CD4-positive, alpha-beta T cell treated with Interleukin-10 for 1 hour (primary cell): ENCODE measurements around the gene ACTG1.

Experiments used
- DNase-seq: peaks from one replicate; pipeline ENCODE4 v3.0.0-alpha.2; 2020

The ACTG1 gene

DNA sequence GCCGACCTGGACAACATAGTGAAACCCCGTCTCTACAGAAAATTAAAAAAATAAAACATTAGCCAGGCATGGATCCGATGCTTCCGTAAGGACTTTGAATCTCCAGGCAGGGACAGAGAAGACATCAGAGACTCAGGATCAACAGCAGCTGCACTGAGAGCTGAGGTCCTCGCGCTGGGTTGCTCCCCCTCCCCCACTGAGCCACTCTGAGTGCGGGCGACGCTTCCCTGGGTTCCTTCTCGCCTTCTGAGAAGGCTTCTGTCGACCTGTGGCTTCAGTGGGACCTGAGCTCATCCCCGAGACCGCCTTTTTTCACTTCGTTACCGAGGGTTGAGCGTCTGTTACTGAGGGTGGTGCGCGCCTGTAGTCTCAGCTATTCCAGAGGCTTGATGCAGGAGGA lies 20.4 kb downstream of the ACTG1 start:
- DNase-seq: no peak

DNA sequence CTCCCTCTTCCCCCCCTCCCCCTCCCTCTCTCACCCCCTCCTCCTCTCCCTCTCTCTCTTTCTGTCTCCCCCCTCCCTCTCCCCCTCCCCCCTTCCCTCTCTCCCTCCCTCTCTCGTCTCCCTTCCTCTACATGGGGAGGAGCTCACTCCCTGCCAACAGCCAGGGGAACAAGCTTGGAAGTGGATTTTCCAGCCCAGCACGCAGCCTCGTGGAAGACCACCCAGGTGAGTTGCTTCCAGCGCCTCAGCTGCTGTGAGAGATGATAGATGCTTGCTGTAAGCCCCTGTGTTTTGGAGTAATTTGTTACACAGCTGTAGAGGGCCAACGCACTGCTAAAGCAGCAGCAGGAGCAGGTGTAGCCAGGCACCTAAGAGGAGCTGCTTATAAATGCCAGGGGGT lies 20.8 kb downstream of the ACTG1 start:
- no peak for DNase-seq

DNA sequence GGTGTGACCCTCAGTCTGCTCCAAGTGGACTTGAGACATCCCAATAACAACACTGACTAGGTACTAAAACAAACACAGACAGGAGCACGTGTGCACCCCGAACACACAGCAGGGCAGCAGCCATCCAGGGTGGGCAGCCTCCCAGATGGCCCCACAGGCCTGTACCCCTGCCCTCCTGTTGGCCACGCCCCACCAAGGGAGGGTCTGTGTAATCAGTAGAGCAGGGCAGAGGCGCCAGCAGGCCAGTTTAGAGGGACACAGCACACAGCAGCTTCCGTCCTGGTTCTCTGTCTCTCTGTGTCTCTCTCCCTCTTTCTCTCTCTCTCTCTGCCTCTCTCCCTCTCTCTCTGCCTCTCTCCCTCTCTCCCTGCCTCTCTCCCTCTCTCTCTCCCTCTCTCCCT lies 21.4 kb downstream of the ACTG1 start:
- no peak for DNase-seq

DNA sequence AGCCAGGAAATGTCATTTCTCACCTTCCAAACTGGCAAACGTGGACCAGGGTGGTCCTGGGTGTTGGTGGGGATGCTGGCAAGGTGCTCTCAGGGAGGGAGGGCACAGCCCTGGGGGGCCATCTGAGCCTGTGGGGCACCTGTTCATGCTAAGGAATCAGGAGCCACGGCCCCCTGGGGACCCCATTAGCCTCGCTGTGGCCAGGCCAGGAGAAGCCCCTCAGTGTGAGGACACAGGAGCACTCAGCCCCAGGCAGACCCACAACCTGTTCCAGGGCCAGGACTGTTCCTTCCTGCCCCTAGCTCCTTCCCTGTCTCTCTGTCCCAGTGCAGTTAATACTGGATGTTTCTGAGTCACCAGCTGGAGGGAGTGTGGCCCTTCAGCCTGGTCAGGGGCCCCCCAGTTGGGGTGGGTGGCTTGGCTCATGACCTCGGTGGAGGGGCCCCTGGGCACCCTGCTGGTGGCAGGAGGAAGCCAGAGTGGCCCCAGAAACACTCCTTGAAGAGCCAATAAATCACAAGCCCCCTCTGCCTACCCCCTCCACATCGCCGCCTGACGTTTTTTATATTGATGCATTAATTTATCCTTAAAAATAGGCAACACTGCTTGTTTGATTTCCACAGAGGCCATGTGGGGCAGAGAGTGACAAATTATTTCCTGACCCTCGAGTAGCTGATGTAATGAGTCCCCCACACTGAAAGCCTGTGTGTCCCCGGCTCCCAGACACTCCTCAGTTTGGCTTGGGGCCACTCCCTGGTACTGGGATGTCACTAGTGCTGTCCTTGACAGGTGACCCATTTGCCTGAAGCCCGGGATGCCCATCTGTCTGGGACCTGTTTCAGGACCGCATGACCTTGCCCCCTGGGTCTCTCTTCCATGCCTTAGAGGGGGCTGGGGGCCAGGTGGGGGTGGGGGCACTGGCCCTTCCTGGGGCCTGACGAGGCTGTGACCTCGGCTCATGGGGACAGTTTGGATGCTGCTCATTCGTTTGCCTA lies 22.3 kb downstream of the ACTG1 start:
- DNase-seq: no peak

DNA sequence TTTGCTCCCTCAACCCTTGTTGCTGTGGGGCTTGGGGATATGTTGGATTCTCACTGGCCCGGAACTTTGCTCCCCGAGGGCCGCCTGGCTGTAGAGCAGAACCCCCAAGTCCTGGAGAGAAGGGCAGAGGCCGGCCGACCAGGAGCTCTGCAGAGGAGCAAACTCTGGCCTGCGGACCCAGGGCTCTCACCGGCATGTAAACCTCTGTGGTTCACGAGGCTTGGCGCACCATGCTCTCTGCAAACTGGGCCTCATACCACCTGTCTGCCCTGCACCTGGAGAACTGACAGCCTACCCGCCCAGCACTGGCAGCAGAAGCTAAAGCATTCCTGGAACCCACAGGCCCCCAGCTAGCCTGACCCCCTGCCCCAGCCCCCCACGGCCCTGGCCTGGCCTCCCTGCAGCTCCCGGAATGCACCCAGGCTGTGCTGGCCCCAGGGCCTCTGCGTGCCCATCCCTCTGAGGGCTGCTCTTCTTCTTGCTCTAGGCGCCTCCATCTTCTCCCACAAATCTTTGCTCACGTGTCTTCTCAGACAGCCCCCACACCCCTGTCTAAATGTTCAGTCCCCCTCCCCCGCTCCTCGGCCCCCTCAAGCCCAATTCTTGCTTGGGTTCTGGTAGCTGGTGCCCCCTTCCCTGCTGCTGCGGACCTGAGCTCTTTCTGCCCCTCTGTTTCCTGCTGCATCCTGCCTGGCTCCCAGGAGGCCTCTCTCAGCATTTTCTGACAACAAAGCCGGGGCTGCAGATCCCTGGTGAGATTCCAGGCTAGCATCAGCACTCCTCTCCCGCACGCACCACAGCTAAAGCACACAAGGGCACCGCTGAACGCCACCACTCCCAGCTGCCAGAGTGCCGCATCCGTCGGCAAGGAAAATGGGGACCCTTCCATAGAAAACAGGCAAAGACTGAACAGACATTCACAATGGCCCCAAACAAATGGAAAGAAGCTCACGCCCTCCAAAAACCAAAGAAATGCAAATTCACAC lies 23.3 kb downstream of the ACTG1 start:
- DNase-seq: no peak

DNA sequence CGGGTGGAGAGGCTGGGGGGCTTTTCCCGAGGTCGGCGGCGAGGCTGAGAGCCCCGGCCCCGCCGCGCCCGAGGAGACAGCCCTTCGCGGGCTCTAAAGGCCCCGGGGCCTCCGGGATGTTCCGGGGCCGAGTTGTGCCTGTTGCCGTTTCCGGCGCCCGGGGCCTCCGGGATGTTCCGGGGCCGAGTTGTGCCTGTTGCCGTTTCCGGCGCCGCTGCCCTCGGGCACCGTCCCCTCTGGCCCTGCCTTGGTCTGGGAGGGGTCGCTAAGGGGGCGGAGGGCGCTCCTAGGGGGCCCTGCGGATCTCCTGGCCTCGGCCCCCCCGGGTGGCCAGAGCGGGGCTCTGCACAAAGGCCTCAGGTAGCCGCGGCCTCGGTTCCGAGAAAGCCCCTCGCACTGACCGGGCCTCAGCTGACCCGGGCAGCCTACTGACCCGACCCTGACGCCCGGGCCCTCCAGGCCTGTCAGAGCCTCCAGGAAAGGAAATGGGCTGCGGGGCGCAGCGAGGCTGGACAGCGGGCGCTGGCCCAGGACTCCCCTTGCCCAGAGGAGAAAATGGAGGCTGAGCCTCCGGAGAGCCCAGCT lies 24.2 kb downstream of the ACTG1 start:
- no peak for DNase-seq

DNA sequence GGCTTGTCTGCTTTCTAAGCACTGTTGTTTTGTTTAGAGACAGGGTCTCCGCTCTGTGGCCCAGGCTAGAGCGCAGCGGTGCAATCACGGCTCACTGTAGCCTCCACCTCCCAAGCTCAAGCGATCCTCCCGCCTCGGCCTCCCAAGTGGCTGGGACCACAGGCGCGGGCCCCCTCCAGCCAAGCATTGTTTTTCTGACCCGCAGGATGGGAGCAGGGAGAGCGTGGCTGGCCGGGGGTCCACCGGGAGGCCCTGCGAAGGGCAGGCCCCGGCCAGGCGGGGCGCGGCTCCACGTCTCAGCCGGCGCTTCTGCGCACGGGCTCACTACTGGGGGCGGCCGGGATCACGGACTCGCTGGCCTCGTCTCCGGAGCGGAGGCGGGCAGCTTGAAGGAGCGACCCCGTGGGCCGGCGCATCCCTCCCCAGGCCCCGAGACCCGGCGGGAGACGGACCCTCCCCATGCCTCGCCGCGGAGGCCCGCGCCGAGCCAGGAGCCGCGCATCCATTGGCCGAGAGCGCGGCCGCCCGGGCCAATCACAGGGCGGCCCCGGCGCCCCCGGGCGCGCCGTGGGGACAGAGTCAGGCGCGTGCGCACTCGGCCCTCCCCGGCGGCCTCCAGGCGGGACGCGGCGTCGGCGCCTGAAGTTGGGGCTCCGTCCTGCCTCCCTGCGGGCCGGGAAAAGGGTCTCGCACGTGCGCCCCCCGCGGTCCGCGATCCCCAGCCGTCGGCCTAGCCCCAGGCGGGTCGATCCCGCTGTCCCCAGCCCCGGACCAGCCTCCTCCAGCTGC lies 24.9 kb downstream of the ACTG1 start:
- DNase-seq: peak; percentile 81

DNA sequence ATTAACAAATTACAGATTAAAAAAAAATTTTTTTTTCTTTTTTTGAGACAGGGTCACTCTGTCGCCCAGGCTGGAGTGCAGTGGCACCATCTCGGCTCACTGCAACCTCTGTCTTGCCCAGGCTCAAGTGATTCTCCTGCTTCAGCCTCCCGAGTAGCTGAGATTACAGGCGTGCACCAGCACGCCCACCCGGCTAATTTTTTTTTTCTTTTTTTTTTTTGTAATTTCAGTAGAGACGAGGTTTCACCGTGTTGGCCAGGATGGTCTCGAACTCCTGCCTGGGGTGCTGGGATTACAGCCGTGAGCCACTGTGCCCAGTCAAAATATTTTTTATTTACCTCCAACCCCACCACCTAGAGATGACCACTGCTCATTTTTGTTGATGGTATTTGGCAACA lies 25.5 kb downstream of the ACTG1 start:
- no peak for DNase-seq

DNA sequence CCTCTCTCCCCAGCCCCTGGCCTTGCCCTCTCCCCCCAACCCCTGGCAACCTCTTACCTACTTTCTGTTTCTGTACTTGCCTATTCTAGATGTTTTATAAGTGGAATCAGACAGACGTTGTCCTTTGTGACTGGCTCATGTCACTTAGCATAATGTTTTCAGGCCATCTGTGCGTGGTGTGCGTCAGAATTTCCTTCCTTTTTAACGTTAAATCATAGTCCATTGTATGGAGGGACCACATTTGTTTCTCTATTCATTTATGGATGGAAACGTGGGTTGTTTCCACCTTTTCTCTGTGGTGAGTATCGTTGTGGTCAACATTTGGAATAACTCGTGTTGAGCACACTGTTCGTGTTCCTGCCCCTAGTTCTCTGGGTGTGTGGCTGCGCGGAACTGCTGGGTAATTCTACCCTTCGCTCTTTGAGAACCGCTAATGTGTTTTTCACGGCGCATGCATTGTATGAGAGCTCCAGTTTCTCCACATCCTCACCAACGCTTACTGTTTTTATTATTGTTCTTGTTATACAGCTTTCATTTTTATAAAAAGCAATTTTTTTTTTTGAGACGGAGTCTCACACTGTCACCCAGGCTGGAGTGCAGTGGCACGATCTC lies 26.3 kb downstream of the ACTG1 start:
- DNase-seq: no peak

DNA sequence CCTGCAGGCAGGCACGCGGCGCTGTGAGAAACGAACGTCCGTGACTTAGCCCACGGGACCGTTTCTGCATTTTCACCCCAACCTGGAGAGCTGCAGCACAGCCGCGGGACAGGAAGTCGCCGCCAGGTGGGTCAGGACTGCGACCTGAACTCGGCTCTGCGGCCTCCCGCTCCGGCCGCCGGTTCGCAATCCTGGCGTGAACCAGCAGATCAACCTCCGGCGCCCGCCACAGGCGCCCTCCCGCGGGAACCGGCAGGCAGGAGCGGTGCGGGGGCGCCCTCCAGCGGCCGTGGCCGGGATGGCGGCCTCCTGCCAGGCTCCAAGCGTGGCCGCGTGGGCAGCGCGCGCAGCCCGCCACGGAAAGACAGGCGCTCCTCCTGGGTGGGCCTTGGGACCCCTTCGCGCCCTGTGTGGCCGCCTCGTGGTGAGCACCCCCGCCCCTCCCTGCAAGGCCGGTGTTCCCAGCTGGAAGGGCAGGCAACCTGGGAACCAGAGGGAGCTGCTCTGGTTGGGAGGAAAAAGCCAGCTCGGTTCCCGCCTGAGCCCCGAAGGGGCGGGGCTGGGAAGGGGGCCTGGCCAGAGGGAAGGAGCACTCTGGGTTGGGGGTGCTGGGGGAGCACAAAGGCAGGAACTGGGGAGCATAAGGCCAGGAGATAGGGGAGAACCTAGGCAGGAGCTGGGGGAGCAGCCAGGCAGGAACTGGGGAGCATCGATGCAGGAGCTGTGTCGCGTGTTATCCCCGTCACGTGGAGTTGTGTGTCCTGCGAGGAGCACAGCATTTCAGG lies 28.2 kb downstream of the ACTG1 start:
- DNase-seq: peak; percentile 89

DNA sequence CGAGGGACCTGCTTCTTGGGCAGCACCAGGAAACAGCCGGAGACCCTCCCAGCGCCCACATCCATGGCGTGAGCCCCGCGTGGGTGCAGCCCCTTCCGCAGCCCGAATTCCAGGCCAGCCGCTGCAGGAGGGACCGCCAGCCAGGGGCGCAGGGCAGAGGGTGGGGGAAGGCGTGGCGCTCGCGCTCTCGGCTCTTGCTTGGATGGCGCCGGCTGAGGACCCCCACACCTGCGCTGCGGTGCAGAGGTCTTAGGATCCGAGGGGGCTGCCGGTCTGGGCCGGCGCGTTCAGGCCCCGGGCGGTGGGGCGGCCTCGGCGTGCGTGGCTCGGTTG lies 28.8 kb downstream of the ACTG1 start:
- no peak for DNase-seq

DNA sequence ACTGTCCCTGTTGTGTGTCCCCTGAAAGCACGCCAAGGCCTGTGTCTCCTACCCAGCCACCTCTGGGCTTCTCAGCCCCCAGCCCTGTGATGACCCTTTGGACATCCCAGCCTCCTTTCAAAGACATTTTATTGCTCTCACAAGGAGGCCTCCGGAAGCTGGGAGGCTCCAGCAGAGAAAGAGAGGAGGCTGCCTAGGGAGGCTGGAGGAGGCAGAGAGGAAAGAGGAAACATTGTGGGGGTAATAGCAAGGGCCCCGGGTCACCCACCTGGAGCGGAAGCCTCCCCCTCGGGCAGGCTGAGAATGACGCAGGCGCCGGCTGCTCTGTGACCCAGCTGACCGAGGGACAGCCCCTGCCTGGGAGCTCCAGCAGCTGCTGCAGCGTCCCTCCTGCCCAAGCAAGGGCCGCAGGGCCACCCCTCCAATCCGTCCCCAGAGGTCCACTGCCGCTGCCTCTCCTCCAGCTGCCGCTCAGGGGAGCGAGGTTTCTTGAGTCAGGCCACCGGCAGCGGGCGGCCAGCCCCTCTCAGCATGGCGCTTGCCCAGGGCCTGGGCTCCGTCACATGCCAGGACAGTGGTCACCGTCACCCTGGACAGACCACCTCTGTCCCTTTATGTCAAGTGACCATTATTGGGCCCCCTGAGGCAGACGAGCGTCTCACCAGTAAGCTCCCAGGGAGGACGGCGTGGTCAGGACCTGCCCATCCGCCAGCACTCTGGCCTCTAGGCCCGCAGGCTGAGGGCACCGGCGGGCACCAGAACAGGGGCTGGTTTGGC lies 29.3 kb downstream of the ACTG1 start:
- DNase-seq: no peak

DNA sequence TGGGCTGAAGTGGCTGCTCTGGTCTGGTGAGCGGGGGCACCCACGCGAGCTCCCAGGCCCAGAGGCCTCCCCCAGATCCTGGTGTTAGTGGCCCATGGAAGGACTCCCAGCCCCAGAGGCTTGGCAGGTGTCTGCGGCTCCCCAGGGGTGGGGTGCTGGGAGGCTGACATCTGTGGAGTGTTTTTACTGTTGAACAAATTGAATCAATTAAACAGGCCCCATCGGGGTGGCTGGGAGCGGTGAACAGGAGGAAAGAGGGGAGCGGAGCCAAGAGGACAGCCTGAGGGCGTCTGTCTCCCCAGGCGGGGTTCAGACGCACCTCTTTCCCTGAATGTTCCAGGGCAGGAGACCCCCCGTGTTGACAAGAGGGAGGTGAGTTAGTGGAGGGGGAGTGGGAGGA lies 29.9 kb downstream of the ACTG1 start:
- no peak for DNase-seq

DNA sequence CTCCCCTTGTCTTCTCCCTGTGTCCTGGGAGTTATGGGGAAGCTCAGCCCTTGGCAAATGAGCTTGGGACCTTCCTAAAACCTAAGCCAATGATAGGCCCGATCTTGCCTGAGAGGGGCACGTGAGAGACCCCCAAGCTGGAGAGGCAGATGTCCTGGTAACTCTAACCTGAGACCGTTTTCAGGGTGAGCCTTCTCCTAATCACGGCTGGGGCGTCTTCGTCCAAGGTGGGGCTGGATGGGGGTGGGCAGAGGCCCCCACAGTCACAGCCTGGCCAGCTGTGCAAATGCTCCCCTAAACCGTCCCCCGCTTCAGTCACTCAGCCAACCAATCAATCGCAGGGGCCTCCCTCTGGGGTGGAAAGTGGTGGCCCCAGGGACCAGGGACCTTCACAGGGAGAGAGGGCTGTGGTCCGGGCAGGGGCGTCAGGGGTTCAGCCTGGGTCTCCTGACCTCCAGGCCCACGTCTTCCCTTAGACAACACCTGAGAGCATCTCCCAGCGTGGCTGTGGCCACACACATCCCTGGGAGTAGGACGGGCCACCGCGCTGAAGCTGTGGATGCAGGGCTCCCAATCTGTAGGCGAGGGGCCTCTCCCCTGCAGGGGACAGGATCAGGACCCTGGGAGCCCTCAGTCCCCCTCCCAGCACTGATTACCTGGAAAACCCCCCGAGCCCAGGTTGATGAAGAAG lies 30.6 kb downstream of the ACTG1 start:
- DNase-seq: no peak

DNA sequence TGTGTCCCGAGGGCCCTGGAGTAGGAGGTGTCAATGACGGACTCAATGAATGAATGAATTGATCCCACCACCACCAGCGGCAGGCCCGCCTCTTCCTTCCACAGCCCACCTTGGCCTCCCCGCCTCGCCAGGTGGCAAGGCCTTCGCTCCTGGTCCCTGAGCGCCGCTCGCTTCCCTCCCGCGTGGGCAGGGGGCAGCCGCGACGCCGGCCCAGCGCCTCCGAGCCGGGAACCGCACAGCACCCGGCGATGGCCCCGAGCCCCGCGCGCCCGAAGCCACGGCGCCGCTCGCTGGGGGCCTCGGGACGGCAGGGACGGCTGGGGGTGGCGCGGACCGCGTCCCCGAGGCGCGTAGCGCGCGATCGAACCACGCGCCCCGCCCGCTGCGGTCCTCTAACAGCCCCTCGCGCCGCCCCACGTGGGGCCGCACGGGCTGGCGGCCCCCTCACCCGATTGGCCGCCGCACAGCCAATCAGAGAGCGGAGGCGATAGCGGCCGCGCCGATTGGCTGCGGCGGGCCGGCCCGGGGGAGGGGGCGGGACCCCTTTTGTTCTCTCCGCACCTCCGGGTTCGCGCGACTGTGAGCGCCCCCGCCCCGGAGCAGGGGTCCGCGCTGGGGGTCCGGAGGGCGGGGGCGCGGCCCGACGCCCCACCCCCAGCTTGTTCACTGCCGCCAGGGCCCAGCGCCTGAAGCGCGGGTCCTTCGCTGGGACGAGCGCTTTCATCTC lies 31.4 kb downstream of the ACTG1 start:
- DNase-seq: peak; percentile 73

DNA sequence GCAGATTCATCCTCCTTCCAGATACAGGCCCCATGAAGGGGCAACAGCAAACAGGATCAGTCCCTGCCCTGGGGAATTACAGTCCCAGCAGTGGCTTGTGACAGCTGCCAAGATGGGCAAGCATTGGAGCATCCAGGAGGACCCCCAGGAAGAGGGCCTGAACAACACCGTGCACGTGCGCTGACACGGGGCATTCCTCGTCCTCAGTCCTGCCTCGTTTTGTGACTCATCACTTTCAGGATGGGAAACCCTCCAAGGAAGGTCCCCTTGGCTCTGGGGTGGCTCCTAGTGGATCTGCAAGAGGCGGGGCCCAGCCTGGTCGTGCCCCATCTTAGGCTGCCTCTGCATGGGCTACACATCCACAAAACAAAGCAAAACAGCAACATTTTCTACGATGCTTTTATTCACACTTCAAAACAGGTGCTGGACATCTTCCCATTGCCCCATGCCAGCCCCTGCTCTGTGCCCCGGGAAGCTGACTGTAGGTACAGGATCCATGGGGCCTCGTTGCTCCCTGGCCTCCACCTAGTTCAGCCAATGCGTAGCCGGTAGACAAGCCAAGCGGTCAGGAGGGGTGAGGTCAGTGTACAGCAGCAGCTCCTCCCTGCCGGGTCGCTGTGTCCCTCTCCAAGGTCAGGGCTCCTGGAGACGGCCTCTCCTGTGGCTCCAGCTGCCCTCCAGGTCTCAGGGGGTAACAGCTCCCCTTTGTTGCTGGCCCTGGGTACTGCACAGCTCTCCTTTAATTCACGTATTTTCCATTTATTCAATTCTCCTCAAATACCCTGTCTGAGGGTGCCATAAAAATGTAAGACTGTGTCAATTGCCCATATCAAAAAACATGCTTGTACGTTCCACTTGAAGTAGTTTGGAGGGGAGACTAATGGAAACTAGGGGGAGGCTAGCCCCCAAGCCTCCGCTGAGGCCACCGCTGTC lies 32.2 kb downstream of the ACTG1 start:
- no peak for DNase-seq

DNA sequence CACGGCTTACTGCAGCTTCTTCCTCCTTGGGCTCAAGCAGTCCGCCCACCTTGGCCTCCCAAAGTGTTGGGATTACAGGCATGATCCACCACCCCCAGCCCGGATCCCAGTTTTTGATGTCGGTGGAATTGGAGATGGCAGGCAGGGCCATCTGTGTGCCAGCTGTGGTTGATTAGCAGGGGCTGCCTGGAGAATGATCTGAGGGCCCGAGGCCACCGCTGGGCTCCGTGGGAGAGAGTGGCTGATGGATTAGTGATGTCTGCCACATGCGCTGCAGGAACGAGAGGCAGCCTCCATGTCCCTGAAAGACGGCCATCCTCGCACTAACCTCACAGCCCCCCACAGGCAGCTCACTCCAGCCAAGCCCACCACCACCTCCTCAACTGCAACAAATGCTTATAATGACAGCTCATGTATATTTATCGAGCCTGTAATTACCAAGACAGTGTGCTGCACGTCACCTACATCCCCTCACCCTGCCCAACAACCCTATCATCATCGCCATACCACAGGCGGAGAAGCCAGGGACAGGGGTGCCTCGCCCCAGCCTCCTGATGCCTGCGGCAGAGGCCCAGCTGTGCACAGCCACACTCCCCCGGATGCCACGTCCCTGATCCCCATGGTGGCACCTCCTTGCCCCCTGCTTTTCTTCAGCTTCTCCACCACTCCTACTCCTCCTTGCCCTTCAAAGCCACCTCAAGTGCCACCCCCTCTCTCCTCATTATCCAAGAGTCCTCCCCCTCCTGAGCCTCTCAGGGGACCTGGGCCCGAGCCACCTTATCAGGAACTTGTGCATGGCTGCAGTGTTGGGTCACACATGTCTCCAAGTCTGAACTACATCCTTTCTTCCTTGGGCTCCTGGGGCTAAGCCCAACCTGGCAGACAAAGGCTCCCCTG lies 33.2 kb downstream of the ACTG1 start:
- DNase-seq: no peak
